H1 (cell line): ENCODE measurements around the gene ST3GAL3. TPM values are rescaled to one million over a fixed set of nuclear protein-coding genes. Genes with fewer than 3 reads are reported as not detected.

Experiments
- CTCF ChIA-PET: fragments of 300-600 bp; sonication (Branson Sonifier 250); formaldehyde crosslinking; loops from one replicate; lab custom pipeline; 2021; ENCODE audit not compliant: partially characterized antibody; lab: Charles Lee
- POLR2A ChIA-PET: fragments of 300-600 bp; sonication (Branson Sonifier 250); formaldehyde crosslinking; loops from one replicate; lab custom pipeline; 2021; ENCODE audit warnings: inconsistent platforms; ENCODE audit not compliant: partially characterized antibody; lab: Charles Lee
- DNase-seq, 2 experiments: peaks; one replicate each; pipeline versions ENCODE4 v3.0.0 to v3.0.0-alpha.2; 2010 to 2022; ENCODE audit warnings: low spot score in 2 of 2, low read depth in 1 of 2, mixed read lengths in 1 of 2
- FAIRE-seq: peaks from 2 replicates; lab custom pipeline; 2011; peaks lifted over from hg19 to GRCh38; lab: Jason Lieb, UNC
- H2AFZ ChIP-seq: 2 replicates; pipeline ENCODE4 v1.8.1; 2012; ENCODE audit warnings: low read length, inconsistent platforms
- H2AK5ac ChIP-seq: 2 replicates; pipeline ENCODE4 v1.6.1; 2013; ENCODE audit warnings: low read depth, low read length
- H2BK120ac ChIP-seq: replicated peaks from 2 replicates; pipeline ENCODE3; 2013; ENCODE audit warnings: low read depth, low read length, inconsistent platforms
- H2BK12ac ChIP-seq: 2 replicates; pipeline ENCODE4 v1.6.1; 2013; ENCODE audit warnings: low read depth, low read length
- H2BK15ac ChIP-seq: 2 replicates; pipeline ENCODE4 v1.6.1; 2013; ENCODE audit warnings: low read length
- H2BK20ac ChIP-seq: 2 replicates; pipeline ENCODE4 v1.6.1; 2013; ENCODE audit warnings: low read length
- H2BK5ac ChIP-seq: 2 replicates; pipeline ENCODE4 v1.6.1; 2013; ENCODE audit warnings: low read depth, low read length
- H3K14ac ChIP-seq: 2 replicates; pipeline ENCODE4 v1.6.1; 2013; ENCODE audit warnings: inconsistent platforms; ENCODE audit not compliant: insufficient read length
- H3K18ac ChIP-seq: 2 replicates; pipeline ENCODE4 v1.6.1; 2013; ENCODE audit warnings: low read length; ENCODE audit errors: extremely low read depth
- H3K23ac ChIP-seq: 2 replicates; pipeline ENCODE4 v1.6.1; 2013; ENCODE audit warnings: inconsistent platforms; ENCODE audit not compliant: insufficient read length
- H3K23me2 ChIP-seq: 2 replicates; pipeline ENCODE4 v1.6.1; 2013; ENCODE audit warnings: low read depth, low read length
- H3K27ac ChIP-seq: 2 replicates; pipeline ENCODE4 v1.6.1; 2011; ENCODE audit warnings: low read depth, low read length, inconsistent platforms
- H3K27me3 ChIP-seq, 4 experiments: replicated peaks in 1 of 4; 1 replicate in 1 of 4; 2 replicates in 3 of 4; pipeline versions ENCODE4 v1.6.1 to v1.8.1; 2011 to 2013; ENCODE audit warnings: low read length in 3 of 4, mild to moderate bottlenecking in 3 of 4, inconsistent platforms in 2 of 4, mixed read lengths in 2 of 4, moderate library complexity in 1 of 4; ENCODE audit not compliant: control insufficient read depth in 3 of 4, insufficient read depth in 3 of 4; ENCODE audit errors: extremely low read depth in 1 of 4
- H3K36me3 ChIP-seq, 4 experiments: 2 replicates each; pipeline versions ENCODE4 v1.6.1 to v1.8.1; 2011 to 2013; ENCODE audit warnings: mild to moderate bottlenecking in 4 of 4, low read length in 3 of 4, moderate library complexity in 2 of 4, control low read depth in 1 of 4, inconsistent platforms in 1 of 4; ENCODE audit not compliant: insufficient read depth in 4 of 4, control insufficient read depth in 2 of 4
- H3K4ac ChIP-seq: replicated peaks from 2 replicates; pipeline ENCODE3; 2013; ENCODE audit warnings: low read length, low read depth, mixed read lengths, inconsistent platforms; ENCODE audit not compliant: insufficient read length
- H3K4me1 ChIP-seq, 4 experiments: replicated peaks in 1 of 4; 1 replicate in 1 of 4; 2 replicates in 3 of 4; pipeline versions ENCODE4 v1.6.1 to v1.8.1; 2011 to 2013; ENCODE audit warnings: low read length in 3 of 4, inconsistent platforms in 2 of 4, mixed read lengths in 1 of 4; ENCODE audit not compliant: insufficient read depth in 4 of 4, control insufficient read depth in 3 of 4
- H3K4me2 ChIP-seq, 2 experiments: 2 replicates each; pipeline versions ENCODE4 v1.6.1 to v1.8.1; 2011 to 2013; ENCODE audit warnings: low read depth in 2 of 2, low read length in 2 of 2, control low read depth in 1 of 2, inconsistent platforms in 1 of 2, mild to moderate bottlenecking in 1 of 2; ENCODE audit not compliant: insufficient read depth in 1 of 2
- H3K4me3 ChIP-seq, 4 experiments: fragments of 200-600, 300-600 bp in 1 of 4; sonication (generic), shearing (Covaris generic), sonication (Bioruptor Twin) in 1 of 4; 2 replicates each; pipeline versions ENCODE4 v1.5.1 to v1.8.1; 2011 to 2016; ENCODE audit warnings: low read length in 4 of 4, low read depth in 3 of 4, control low read depth in 2 of 4, inconsistent platforms in 2 of 4, mild to moderate bottlenecking in 2 of 4, mixed read lengths in 1 of 4, moderate library complexity in 1 of 4; ENCODE audit not compliant: insufficient read depth in 2 of 4; ENCODE audit errors: extremely low read depth in 1 of 4
- H3K56ac ChIP-seq: replicated peaks from 2 replicates; pipeline ENCODE3; 2013; ENCODE audit warnings: low read depth, mild to moderate bottlenecking, mixed read lengths, low read length, inconsistent platforms; ENCODE audit not compliant: insufficient read length
- H3K79me1 ChIP-seq: 2 replicates; pipeline ENCODE4 v1.6.1; 2013; ENCODE audit warnings: low read depth, low read length, control low read depth
- H3K79me2 ChIP-seq, 2 experiments: 2 replicates each; pipeline versions ENCODE4 v1.6.1 to v1.8.1; 2012 to 2013; ENCODE audit warnings: low read length in 2 of 2, mild to moderate bottlenecking in 2 of 2, inconsistent platforms in 1 of 2; ENCODE audit not compliant: insufficient read depth in 2 of 2, control insufficient read depth in 1 of 2
- H3K9ac ChIP-seq, 4 experiments: replicated peaks in 1 of 4; 1 replicate in 1 of 4; 2 replicates in 3 of 4; pipeline versions ENCODE4 v1.6.1 to v1.8.1; 2011 to 2013; ENCODE audit warnings: low read depth in 3 of 4, low read length in 3 of 4, control low read depth in 2 of 4, mild to moderate bottlenecking in 2 of 4, moderate library complexity in 2 of 4, inconsistent platforms in 1 of 4; ENCODE audit errors: extremely low read depth in 1 of 4
- H3K9me3 ChIP-seq, 2 experiments: 2 replicates each; pipeline versions ENCODE4 v1.6.1 to v1.8.1; 2012 to 2013; ENCODE audit warnings: mild to moderate bottlenecking in 2 of 2, moderate library complexity in 2 of 2, control low read depth in 1 of 2, inconsistent platforms in 1 of 2, low read depth in 1 of 2, low read length in 1 of 2, mixed read lengths in 1 of 2; ENCODE audit not compliant: insufficient read depth in 2 of 2
- H4K20me1 ChIP-seq, 2 experiments: replicated peaks in 1 of 2; 2 replicates each; pipeline versions ENCODE3 to v1.8.1; 2011 to 2013; ENCODE audit warnings: inconsistent platforms in 2 of 2, low read length in 2 of 2, mild to moderate bottlenecking in 1 of 2; ENCODE audit not compliant: insufficient read depth in 2 of 2, control insufficient read depth in 1 of 2
- H4K5ac ChIP-seq: 2 replicates; pipeline ENCODE4 v1.6.1; 2013; ENCODE audit warnings: low read length, low read depth, mixed read lengths, inconsistent platforms; ENCODE audit not compliant: insufficient read length
- H4K8ac ChIP-seq: 2 replicates; pipeline ENCODE4 v1.8.0; 2013; ENCODE audit warnings: mild to moderate bottlenecking, moderate library complexity, low read length, inconsistent platforms; ENCODE audit not compliant: insufficient read depth; ENCODE audit errors: extremely low read depth
- H4K91ac ChIP-seq: replicated peaks from 2 replicates; pipeline ENCODE3; 2013; ENCODE audit warnings: low read length, mixed read lengths, inconsistent platforms; ENCODE audit not compliant: insufficient read length
- ATF2 ChIP-seq: IDR thresholded peaks from 2 replicates; pipeline ENCODE4 v1.6.1; 2012; ENCODE audit warnings: low read length, inconsistent platforms
- ATF3 ChIP-seq: IDR thresholded peaks from 2 replicates; pipeline ENCODE4 v1.6.1; 2011; ENCODE audit warnings: low read depth, mild to moderate bottlenecking, low read length; ENCODE audit not compliant: insufficient read depth
- GTF2F1 ChIP-seq: IDR thresholded peaks from 2 replicates; pipeline ENCODE4 v1.6.1; 2012; ENCODE audit warnings: low read depth, low read length, improper control_type of control experiment, borderline replicate concordance
- polyA plus RNA-seq, 7 experiments: library from polyadenylated mRNA; depleted of rRNA in 3 of 7; stranded (reverse) in 5 of 7; unstranded in 2 of 7; fragments of >200 nt in 5 of 7; fragments of 200-250 nt in 2 of 7; gene quantifications; 1 replicate in 5 of 7; 2 replicates in 1 of 7; 4 replicates in 1 of 7; pipeline versions ENCODE4 v1.2.1 to v1.2.3, GENCODE V29; 2011 to 2013; ENCODE audit warnings: missing spikeins in 2 of 7, mixed read lengths in 2 of 7
- total RNA-seq: library from RNA; stranded (reverse); fragmentation: NEBNext Ultra II Directional; extraction: Animal tissue kit (Norgen Biotek cat#: 25700); gene quantifications from 2 replicates; pipeline ENCODE4 v1.2.1, GENCODE V29; 2021

ST3GAL3 gene
- total and polyA plus RNA-seq, 2 of the 8 experiments (the other 6 are each of a cell fraction or from before 2014, with no cell fraction given): 6.8 to 7.0 TPM

- POLR2A ChIA-PET: interaction anchor here (1.0 kb wide), 1 partner anchor 14 kb away, joined by 3 read pairs; no protein-coding TSS in a partner anchor
- H3K14ac ChIP-seq: no peak overlapping the region
- peaks cover 3% of the 10 kb centered on the region in 2 experiments; a peak in 1 of 4 replicates for H3K9me3 ChIP-seq
- H3K27me3 ChIP-seq: no peaks in the 10 kb centered on the region
- H3K23ac ChIP-seq: no peak overlapping the region
- no peak overlapping the region for H2BK5ac ChIP-seq
- H4K8ac ChIP-seq: no peak overlapping the region
- H3K36me3 ChIP-seq: peaks cover 0 to 4% (median 0%) of the 10 kb centered on the region in 4 experiments; a peak in 2 of 8 replicates
- no peak overlapping the region for H4K91ac ChIP-seq
- H4K5ac ChIP-seq: no peak overlapping the region
- no peak overlapping the region for H3K4ac ChIP-seq
- no peak overlapping the region for H2AK5ac ChIP-seq
- H2BK12ac ChIP-seq: no peak overlapping the region
- no peak overlapping the region for H3K18ac ChIP-seq
- H3K79me1 ChIP-seq: no peaks in the 10 kb centered on the region
- FAIRE-seq: no peak
- H2AFZ ChIP-seq: no peak overlapping the region
- no peaks in the 10 kb centered on the region; a peak in 1 of 7 replicates for H3K4me1 ChIP-seq
- H3K4me3 ChIP-seq: no peak overlapping the region
- no peak overlapping the region for H3K27ac ChIP-seq
- CTCF ChIA-PET: interaction anchor here (1.0 to 7.5 kb wide), 2 partner anchors 41 to 118 kb away, joined by 3 to 47 read pairs; partner anchors contain the start of gene ARTN
- H3K4me2 ChIP-seq: no peak overlapping the region
- H3K23me2 ChIP-seq: peaks cover 3% of the 10 kb centered on the region; the same call in 1 of the 2 replicates
- H2BK120ac ChIP-seq: no peak overlapping the region
- no peaks in the 10 kb centered on the region for H3K79me2 ChIP-seq
- DNase-seq: no peak
- no peak overlapping the region for H3K9ac ChIP-seq
- no peak for TF ChIP-seq GTF2F1
- TF ChIP-seq ATF2: no peak
- no peak for TF ChIP-seq ATF3
- H4K20me1 ChIP-seq: no peaks in the 10 kb centered on the region
- no peak overlapping the region for H2BK15ac ChIP-seq
- H3K56ac ChIP-seq: no peak overlapping the region
- no peak overlapping the region for H2BK20ac ChIP-seq
Measured at GRCh38 chr1:43817304-43817939, 110.1 kb downstream of the ST3GAL3 start.
